ENCODE data around the gene TNNI3.

TNNI3 gene

DNA sequence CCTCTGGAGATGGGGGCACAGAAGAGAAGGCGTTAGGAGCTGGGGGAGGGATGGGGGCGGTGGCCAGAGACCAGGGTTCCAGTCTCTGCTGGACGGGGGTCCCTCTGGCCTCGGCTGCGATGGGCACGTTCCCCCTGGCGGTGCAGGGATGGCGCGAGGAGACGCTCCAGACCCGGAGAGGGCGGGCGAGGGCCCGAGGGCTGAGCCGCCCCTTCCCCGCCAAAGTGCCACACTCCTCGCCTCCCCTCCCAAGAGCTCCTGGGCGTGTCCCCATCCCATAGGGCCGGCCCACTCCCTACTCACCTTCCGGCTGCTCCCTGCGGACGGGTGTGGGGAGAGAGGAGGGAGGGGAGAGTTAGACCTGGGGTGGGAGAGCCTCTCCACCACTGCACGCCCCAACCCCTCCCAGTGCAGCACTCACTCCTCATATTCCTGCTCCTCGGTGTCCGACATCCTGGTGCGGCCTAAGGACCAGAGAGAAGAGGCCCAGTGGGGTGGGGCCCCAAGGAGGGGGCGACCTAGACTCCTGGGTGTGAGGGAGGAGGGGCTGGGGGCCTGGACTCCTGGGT lies 10.7 kb downstream of the TNNI3 start:
- peak; percentile 88 for DNase-seq (ENCODE audit: low spot score)

- DNase-seq (ENCODE audit: low spot score): peak; percentile 82
These were observed 11.3 kb downstream of the TNNI3 start for GRCh38 chr19:55146078-55146704.

DNA sequence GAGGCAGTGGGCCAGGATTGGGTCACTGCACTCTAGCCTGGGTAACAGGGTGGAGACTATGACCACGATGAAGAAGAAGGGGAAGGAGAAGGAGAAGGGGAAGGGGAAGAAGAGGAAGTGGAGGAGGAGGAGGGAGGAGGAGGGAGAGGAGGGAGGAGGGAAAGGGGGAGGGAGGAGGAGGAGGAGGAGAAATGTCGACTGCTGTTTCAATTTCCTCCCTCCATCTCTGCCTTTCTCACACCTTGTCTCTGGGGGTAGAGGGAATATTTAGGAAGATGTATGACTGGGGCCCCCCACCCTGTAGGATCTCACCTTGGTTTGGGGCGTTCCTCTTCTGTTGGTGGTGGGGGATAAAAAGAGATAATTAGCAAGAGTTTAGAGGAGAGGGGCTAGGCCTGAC lies 12.3 kb downstream of the TNNI3 start:
- DNase-seq (ENCODE audit: low spot score): no peak

GRCh38 chr19:55141696-55142095 lies 15.8 kb downstream of the TNNI3 start:
- DNase-seq (ENCODE audit: low spot score): no peak

- DNase-seq (ENCODE audit: low spot score): no peak
These were observed 19.6 kb downstream of the TNNI3 start for GRCh38 chr19:55137915-55138314.

GRCh38 chr19:55136399-55137102 lies 21.0 kb downstream of the TNNI3 start:
- DNase-seq (ENCODE audit: low spot score): no peak

DNA sequence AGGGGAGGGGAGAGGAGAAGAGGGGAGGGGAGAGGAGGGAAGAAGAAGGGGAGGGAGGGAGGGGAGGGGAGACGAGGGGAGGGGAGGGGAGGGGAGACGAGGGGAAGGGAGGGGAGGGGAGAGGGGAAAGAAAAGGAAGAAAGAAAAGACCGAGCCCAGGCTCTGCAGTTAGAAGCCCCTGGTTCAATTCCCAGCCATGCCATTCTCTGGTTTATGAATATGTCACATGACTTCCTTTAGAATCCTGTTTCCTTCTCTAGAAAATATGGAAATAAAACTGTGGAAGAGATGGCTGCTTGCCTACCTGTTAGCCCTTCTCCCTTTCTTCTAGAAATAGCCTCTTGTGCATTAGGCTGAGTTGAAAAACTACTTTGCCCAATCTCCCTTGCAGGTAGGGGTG lies 22.8 kb downstream of the TNNI3 start:
- no peak for DNase-seq (ENCODE audit: low spot score)

DNA sequence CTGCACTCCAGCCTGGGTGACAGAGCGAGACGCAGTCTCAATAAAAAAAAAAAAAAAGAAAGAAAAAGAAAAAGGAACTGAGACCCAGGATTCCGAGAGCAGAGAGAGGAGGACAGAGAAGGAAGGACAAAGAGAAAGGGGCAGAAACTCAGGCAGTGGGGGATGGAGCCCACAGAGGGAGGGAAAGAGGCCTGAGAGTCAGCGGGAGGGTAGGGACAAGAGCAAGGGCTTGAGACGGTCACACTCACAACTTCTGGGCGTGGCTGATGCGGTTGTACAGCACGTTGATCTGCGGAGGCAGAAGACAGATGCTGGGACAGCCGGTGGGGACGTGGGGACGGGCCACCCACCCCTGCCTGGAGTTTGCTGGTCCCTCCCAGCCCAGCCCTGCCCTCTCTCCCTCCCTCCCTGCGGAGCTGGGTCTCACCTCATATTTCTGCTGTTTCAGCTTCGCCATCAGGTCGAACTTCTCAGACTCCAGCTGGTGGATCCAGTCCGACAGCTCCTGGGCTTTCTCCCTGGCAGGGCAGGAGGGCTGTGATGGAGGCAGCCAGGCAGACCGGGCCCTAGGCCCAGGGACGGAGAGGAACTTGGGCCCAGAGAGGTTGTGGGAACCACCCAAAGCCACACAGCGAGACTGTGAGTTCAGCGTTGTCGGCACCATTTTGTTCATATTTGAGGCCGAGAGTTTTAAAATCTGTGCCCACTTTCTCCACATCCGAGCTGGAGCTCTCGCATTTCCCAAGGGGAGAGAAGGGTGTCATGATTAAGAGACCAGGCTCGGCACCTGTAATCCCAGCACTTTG lies 23.7 kb downstream of the TNNI3 start:
- no peak for DNase-seq (ENCODE audit: low spot score)

- no peak for DNase-seq (ENCODE audit: low spot score)
These were observed 24.9 kb downstream of the TNNI3 start for GRCh38 chr19:55132453-55133129.

- DNase-seq (ENCODE audit: low spot score): no peak
These were observed 26.1 kb downstream of the TNNI3 start for GRCh38 chr19:55131421-55131820.

GRCh38 chr19:55119053-55119452 lies 38.5 kb downstream of the TNNI3 start:
- no peak for DNase-seq (ENCODE audit: low spot score)

GRCh38 chr19:55118401-55118991 lies 39.0 kb downstream of the TNNI3 start:
- DNase-seq (ENCODE audit: low spot score): peak; percentile 38

DNA sequence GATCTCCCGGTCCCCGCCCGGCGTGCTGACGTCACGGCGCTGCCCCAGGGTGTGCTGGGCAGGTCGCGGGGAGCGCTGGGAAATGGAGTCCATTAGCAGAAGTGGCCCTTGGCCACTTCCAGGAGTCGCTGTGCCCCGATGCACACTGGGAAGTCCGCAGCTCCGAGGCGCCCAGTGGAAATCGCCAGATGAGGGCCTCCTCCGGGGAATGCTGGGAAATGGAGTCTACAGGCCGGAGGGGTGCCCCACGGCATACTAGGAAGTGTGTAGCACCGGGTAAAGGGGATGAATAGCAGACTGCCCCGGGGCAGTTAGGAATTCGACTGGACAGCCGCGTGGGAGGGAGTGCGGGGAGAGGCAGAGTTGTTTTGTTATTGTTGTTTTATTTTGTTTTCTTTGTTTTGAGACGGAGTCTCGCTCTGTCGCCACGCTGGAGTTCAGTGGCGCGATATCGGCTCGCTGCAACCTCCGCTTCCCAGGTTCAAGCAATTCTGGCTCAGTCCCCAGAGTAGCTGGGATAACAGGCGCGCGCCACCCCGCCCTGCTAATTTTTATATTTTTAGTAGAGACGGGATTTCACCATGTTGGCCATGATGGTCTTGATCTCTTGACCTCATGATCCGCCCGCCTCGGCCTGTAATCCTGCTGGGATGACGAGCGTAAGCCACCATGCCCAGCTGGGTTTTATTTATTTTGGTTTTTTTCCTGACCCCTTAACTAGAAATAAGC lies 39.7 kb downstream of the TNNI3 start:
- DNase-seq (ENCODE audit: low spot score): peak; percentile 100

- no peak for DNase-seq (ENCODE audit: low spot score)
These were observed 40.5 kb downstream of the TNNI3 start, which contains the start of gene PPP1R12C for GRCh38 chr19:55116859-55117662. PPP1R12C (minus strand) TSS chr19:55117637; CDS start chr19:55117543, 94 bp downstream.

DNA sequence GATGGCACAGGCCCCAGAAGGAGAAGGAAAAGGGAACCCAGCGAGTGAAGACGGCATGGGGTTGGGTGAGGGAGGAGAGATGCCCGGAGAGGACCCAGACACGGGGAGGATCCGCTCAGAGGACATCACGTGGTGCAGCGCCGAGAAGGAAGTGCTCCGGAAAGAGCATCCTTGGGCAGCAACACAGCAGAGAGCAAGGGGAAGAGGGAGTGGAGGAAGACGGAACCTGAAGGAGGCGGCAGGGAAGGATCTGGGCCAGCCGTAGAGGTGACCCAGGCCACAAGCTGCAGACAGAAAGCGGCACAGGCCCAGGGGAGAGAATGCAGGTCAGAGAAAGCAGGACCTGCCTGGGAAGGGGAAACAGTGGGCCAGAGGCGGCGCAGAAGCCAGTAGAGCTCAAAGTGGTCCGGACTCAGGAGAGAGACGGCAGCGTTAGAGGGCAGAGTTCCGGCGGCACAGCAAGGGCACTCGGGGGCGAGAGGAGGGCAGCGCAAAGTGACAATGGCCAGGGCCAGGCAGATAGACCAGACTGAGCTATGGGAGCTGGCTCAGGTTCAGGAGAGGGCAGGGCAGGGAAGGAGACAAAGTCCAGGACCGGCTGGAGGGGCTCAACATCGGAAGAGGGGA lies 41.2 kb downstream of the TNNI3 start:
- peak; percentile 28 for DNase-seq (ENCODE audit: low spot score)

GRCh38 chr19:55115446-55116065 lies 42.0 kb downstream of the TNNI3 start:
- DNase-seq (ENCODE audit: low spot score): no peak

- DNase-seq (ENCODE audit: low spot score): no peak
These were observed 42.9 kb downstream of the TNNI3 start for GRCh38 chr19:55114566-55115145.

- no peak for DNase-seq (ENCODE audit: low spot score)
These were observed 43.9 kb downstream of the TNNI3 start for GRCh38 chr19:55113570-55114039.
